Measurements from ENCODE around the gene ZNF277. TPM values are rescaled to one million over a fixed set of nuclear protein-coding genes. Genes with fewer than 3 reads are reported as not detected.
"Not testable (repeated sequence)": the region's sequence is repeated elsewhere in the genome, so short reads cannot be mapped to it uniquely, and the experiment has no call there.

The ZNF277 gene
- total RNA-seq, 4 donors from 2014 or later = 28.4 to 45.4 (median 36.5) TPM

DNA sequence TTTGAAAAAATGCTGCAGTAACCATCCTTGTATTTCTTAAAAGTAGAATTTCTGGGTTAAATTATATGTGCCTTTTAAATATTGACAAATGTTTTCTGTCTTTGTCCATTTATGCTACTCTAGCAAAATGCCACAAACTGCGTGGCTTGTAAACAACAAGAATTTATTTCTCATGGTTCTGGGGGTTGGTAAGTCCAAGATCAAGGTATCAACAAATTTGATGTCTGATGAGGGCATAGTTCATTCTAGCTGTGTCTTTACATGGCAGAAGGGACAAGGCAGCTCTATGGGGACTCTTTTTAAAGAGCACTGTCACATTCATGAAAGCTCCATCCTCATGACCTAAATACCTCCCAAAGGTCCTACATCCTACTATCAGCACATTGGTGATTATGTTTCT, 27.7 kb downstream of the ZNF277 start:
- H3K4me3 ChIP-seq (replicated peaks in 1 of 3) = no peak overlapping the region
- WGBS, 2 donors = 94 to 97% methylated on average over 1 of the region's 1 CpG
- DNase-seq = no peak
- TF ChIP-seq POLR2A (IDR thresholded peaks at IDR 0.05) = no peak
- TF ChIP-seq, protein P1, sequence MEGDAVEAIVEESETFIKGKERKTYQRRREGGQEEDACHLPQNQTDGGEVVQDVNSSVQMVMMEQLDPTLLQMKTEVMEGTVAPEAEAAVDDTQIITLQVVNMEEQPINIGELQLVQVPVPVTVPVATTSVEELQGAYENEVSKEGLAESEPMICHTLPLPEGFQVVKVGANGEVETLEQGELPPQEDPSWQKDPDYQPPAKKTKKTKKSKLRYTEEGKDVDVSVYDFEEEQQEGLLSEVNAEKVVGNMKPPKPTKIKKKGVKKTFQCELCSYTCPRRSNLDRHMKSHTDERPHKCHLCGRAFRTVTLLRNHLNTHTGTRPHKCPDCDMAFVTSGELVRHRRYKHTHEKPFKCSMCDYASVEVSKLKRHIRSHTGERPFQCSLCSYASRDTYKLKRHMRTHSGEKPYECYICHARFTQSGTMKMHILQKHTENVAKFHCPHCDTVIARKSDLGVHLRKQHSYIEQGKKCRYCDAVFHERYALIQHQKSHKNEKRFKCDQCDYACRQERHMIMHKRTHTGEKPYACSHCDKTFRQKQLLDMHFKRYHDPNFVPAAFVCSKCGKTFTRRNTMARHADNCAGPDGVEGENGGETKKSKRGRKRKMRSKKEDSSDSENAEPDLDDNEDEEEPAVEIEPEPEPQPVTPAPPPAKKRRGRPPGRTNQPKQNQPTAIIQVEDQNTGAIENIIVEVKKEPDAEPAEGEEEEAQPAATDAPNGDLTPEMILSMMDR (IDR thresholded peaks at IDR 0.05) = no peak
- no peak overlapping the region for H3K27ac ChIP-seq
- no peaks in the 10 kb centered on the region for H3K9me3 ChIP-seq
- intact Hi-C loops (cut with DNase I) = no loop called here
- H3K36me3 ChIP-seq = no peaks in the 10 kb centered on the region
- H3K27me3 ChIP-seq = no peaks in the 10 kb centered on the region
- H3K4me1 ChIP-seq = no peaks in the 10 kb centered on the region

DNA sequence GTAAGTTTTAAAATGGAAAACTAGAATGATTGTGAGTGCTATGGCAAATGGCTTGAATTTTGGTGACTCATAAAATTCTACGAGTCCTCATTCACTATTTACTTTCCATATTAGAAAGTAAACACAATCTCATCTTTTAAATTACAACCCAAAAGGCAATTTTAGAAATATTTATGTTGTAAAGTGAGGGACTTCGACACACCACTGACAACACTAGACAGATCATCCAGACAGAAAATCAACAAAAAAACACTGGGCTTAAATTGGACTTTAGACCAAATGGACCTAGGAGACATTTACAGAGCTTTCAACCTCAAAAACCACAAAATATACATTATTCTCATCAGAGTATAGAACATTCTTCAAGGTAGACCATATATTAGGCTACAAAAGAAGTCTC, 30.1 kb downstream of the ZNF277 start:
- no peak for TF ChIP-seq POLR2A (IDR thresholded peaks at IDR 0.05)
- TF ChIP-seq, protein P1 (IDR thresholded peaks at IDR 0.05) = no peak
- H3K27ac ChIP-seq = no peak overlapping the region
- no peaks in the 10 kb centered on the region for H3K36me3 ChIP-seq
- no peaks in the 10 kb centered on the region for H3K9me3 ChIP-seq
- H3K4me3 ChIP-seq (replicated peaks in 1 of 3) = no peak overlapping the region
- intact Hi-C loops (cut with DNase I) = no loop called here
- 97% methylated on average over 2 of the region's 2 CpGs for WGBS, 2 donors
- no peaks in the 10 kb centered on the region for H3K27me3 ChIP-seq
- DNase-seq = no peak
- H3K4me1 ChIP-seq = no peaks in the 10 kb centered on the region

DNA sequence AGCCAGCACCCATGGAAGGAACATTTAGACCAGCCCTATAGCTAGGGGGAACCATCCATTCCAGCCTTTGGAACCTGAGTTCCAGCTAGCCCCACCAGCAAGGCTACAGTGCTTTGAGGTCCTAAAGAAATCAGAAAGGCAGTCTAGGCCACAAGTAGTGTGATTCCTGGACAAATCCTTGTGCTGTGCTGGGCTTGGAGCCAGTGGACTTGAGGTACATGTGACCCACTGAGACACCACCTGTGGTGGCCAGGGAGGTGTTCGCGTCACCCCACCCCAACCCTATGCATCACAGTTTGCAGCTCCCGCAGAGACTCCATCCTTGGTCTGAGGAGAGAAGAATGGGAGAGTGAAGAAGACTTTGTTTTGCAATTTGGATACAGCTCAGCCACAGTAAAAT, 31.8 kb downstream of the ZNF277 start:
- DNase-seq = no peak
- H3K4me3 ChIP-seq (replicated peaks in 1 of 3) = no peak overlapping the region
- WGBS, 2 donors = 100% methylated on average over 3 of the region's 3 CpGs
- no peaks in the 10 kb centered on the region for H3K36me3 ChIP-seq
- H3K27ac ChIP-seq = no peak overlapping the region
- TF ChIP-seq POLR2A (IDR thresholded peaks at IDR 0.05) = no peak
- TF ChIP-seq, protein P1 (IDR thresholded peaks at IDR 0.05) = no peak
- no peaks in the 10 kb centered on the region for H3K27me3 ChIP-seq
- no peaks in the 10 kb centered on the region for H3K9me3 ChIP-seq
- no peaks in the 10 kb centered on the region for H3K4me1 ChIP-seq
- intact Hi-C loops (cut with DNase I) = no loop called here

DNA sequence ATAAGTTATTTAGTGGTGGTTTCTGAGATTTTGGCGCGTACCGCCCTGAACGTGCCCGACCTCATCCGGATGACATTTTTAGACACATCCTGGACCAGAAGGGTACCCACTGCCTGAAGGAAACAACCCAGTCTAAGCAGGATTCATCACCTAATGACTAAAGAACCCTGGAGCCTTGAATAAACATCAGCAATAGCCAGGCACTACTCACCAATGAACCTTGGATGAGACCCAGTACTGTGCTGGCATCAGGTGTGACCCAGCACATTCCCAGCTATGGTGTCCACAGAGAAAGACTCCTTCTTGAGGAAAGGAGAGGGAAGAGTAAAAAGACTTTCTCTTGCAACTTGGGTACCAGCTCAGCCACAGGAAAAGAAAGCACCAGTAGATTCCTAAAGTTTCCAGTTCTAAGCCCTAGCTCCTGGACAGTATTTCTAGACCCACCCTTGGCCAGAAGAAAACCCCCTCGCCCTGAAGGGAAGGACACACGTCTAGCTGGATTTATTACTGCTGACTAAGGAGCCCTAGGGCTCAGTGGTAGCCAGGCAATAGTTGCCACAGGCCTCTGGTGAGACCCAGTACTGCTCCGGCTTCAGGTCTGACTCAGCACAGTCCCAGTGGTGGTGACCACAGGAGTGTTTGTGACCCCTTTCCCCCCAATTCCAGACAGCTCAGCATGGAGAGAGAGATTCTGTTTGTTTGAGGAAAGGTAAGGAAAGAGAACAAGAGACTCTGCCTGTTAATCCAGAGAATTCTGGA, 32.5 kb downstream of the ZNF277 start:
- 96 to 97% methylated on average over 9 of the region's 9 CpGs for WGBS, 2 donors

DNA sequence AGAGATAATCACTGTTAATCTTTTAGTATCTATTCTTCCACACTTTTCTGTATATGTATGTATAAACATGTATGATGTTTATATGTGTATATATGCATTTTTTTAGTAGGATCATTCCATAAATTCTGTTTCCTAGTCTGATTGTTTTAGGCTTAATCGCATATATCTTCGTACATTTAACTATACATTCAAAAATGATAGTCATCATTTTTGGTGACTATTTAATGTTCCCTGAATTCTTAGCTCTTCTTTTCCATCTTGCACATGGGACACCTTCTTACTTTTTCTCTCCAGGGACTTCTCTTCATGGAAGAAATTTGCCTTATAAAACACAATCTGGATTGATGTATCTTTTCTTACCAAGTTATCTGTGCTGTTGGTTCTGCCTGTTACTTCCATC, 42.1 kb downstream of the ZNF277 start:
- Histone ChIP-seq H3K9me3 (no peaks in the 10 kb centered on the region), H3K27me3 (no peaks in the 10 kb centered on the region), H3K36me3 (no peaks in the 10 kb centered on the region), H3K27ac (no peak overlapping the region), H3K4me1 (no peaks in the 10 kb centered on the region), H3K4me3 (replicated peaks in 1 of 3) (no peak overlapping the region)
- no peak for TF ChIP-seq POLR2A (IDR thresholded peaks at IDR 0.05)
- TF ChIP-seq, protein P1 (IDR thresholded peaks at IDR 0.05) = no peak
- no peak for DNase-seq
- 95 to 99% methylated on average over 2 of the region's 2 CpGs for WGBS, 2 donors
- intact Hi-C loops (cut with DNase I) = no loop called here

More for the DNA sequence above, 32.5 kb downstream of the ZNF277 start:
- Histone ChIP-seq H3K4me3 (replicated peaks in 1 of 3) (no peak overlapping the region), H3K36me3 (no peaks in the 10 kb centered on the region), H3K9me3 (no peaks in the 10 kb centered on the region), H3K27ac (no peak overlapping the region), H3K4me1 (no peaks in the 10 kb centered on the region), H3K27me3 (no peaks in the 10 kb centered on the region)
- no peak for DNase-seq
- intact Hi-C loops (cut with DNase I) = no loop called here
- TF ChIP-seq, protein P1 (IDR thresholded peaks at IDR 0.05) = no peak
- TF ChIP-seq POLR2A (IDR thresholded peaks at IDR 0.05) = no peak

DNA sequence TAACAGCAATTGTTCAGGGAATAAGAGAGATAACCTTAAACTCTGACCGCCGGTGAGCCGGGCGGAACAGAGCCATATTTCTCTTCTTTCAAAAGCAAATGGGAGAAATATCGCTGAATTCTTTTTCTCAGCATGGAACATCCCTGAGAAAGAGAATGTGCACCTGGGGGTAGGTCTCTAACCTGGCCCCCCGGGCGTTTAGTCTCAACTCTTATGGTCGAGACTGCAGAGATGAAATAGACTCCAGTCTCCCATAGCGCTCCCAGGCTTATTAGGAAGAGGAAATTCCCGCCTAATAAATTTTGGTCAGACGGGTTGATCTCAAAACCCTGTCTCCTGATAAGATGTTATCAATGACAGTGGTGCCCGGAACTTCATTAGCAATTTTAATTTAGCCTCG, 43.5 kb downstream of the ZNF277 start:
- H3K27me3 ChIP-seq; intact Hi-C loops (cut with DNase I); H3K4me3 ChIP-seq (replicated peaks in 1 of 3); H3K36me3 ChIP-seq; DNase-seq; H3K9me3 ChIP-seq; H3K4me1 ChIP-seq; H3K27ac ChIP-seq: not testable (repeated sequence)
- WGBS, 2 donors = 72 to 74% methylated on average over 13 of the region's 13 CpGs
